Fibroblast of the aortic adventitia (primary cell): Measurements from ENCODE around the gene HSDL2. TPM values are rescaled to one million over a fixed set of nuclear protein-coding genes. Genes with fewer than 3 reads are reported as not detected.

ENCODE experiments used
- DNase-seq: peaks from one replicate; pipeline ENCODE4 v3.0.0-alpha.2; 2010; ENCODE audit warnings: low read depth
- H3K4me3 ChIP-seq: 2 replicates; pipeline ENCODE4 v1.5.1; 2011; ENCODE audit warnings: low read depth, mild to moderate bottlenecking, control low read depth, low read length, moderate library complexity
- CTCF ChIP-seq: IDR thresholded peaks from 2 replicates; pipeline ENCODE4 v1.5.1; 2011; ENCODE audit warnings: mild to moderate bottlenecking, low read length, control low read depth, inconsistent platforms; ENCODE audit not compliant: insufficient read depth
- total RNA-seq: library from RNA; depleted of rRNA; stranded (reverse); fragments of >200 nt; gene quantifications from 2 replicates; pipeline ENCODE4 v1.2.3, GENCODE V29; 2012; ENCODE audit warnings: low replicate concordance

Gene HSDL2
- total RNA-seq, 1 donor, result 54.9 TPM

GRCh38 chr9:112430006-112430522 lies 50.2 kb downstream of the HSDL2 start:
- TF ChIP-seq CTCF, result no peak

GRCh38 chr9:112433499-112434392 lies 53.8 kb downstream of the HSDL2 start:
- no peak overlapping the region for H3K4me3 ChIP-seq
- no peak for DNase-seq
- no peak for TF ChIP-seq CTCF

More at GRCh38 chr9:112430006-112430522, 50.2 kb downstream of the HSDL2 start:
- no peak for DNase-seq
- H3K4me3 ChIP-seq, result no peak overlapping the region

- DNase-seq, result no peak
- TF ChIP-seq CTCF, result no peak
- H3K4me3 ChIP-seq, result no peak overlapping the region
Observed at GRCh38 chr9:112434487-112434886, 54.6 kb downstream of the HSDL2 start.

- DNase-seq, result no peak
- TF ChIP-seq CTCF, result no peak
- H3K4me3 ChIP-seq, result no peak overlapping the region
Observed at GRCh38 chr9:112437406-112437805, 57.5 kb downstream of the HSDL2 start.

- H3K4me3 ChIP-seq, result no peak overlapping the region
- TF ChIP-seq CTCF, result no peak
- DNase-seq, result no peak
Observed at GRCh38 chr9:112439171-112439570, 59.3 kb downstream of the HSDL2 start.

- no peak for DNase-seq
- H3K4me3 ChIP-seq, result no peak overlapping the region
- no peak for TF ChIP-seq CTCF
Observed at GRCh38 chr9:112439825-112440224, 59.9 kb downstream of the HSDL2 start.

- peak; percentile 26 for DNase-seq
- H3K4me3 ChIP-seq, result no peak overlapping the region
- peak; percentile 51 for TF ChIP-seq CTCF
Observed at GRCh38 chr9:112443200-112443599, 63.3 kb downstream of the HSDL2 start.
